A673 (cell line): ENCODE data around the gene ZBTB38. TPM values are rescaled to one million over a fixed set of nuclear protein-coding genes. Genes with fewer than 3 reads are reported as not detected.

Experiments used
- BruUV-seq: library from RNA; stranded (reverse); fragments of 400-500 nt; replicated peaks from 2 replicates; lab custom pipeline; 2021; lab: Mats Ljungman, UMichigan
- CTCF ChIA-PET: fragments of 300-600 bp; sonication (Branson Sonifier 250); formaldehyde crosslinking; loops from one replicate; lab custom pipeline; 2022; ENCODE audit warnings: antibody characterized with exemption; lab: Charles Lee
- POLR2A ChIA-PET: fragments of 300-600 bp; sonication (Branson Sonifier 250); formaldehyde crosslinking; loops from one replicate; lab custom pipeline; 2022; ENCODE audit warnings: antibody characterized with exemption; ENCODE audit not compliant: low non-redundant PET; lab: Charles Lee
- DNase-seq: peaks from one replicate; pipeline ENCODE4 v3.0.0-alpha.2; 2015; ENCODE audit warnings: low spot score
- H3K27ac ChIP-seq: fragments of 200-600 bp; sonication (generic); 2 replicates; pipeline ENCODE4 v1.5.1; 2016; ENCODE audit warnings: mixed run types, low read depth, mild to moderate bottlenecking, mixed read lengths, antibody characterized with exemption, low read length; ENCODE audit not compliant: poor library complexity, severe bottlenecking
- H3K27me3 ChIP-seq: fragments of 200-600 bp; sonication (generic); replicated peaks from 2 replicates; pipeline ENCODE4 v1.6.1; 2017; ENCODE audit warnings: mixed run types, low read depth, mild to moderate bottlenecking, mixed read lengths, antibody characterized with exemption, low read length; ENCODE audit not compliant: insufficient read depth, poor library complexity
- H3K36me3 ChIP-seq: fragments of 200-600 bp; sonication (generic); 2 replicates; pipeline ENCODE4 v1.6.1; 2016; ENCODE audit warnings: mixed run types, mild to moderate bottlenecking, mixed read lengths, antibody characterized with exemption, low read length; ENCODE audit not compliant: insufficient read depth, poor library complexity, severe bottlenecking
- H3K4me1 ChIP-seq: fragments of 200-600 bp; sonication (generic); 2 replicates; pipeline ENCODE4 v1.6.1; 2017; ENCODE audit warnings: mixed run types, mild to moderate bottlenecking, mixed read lengths, antibody characterized with exemption, low read length; ENCODE audit not compliant: insufficient read depth, poor library complexity, severe bottlenecking
- H3K4me3 ChIP-seq: fragments of 200-600 bp; sonication (generic); 2 replicates; pipeline ENCODE4 v1.5.1; 2016; ENCODE audit warnings: low read depth, mixed run types, mild to moderate bottlenecking, mixed read lengths, low read length; ENCODE audit not compliant: poor library complexity, severe bottlenecking
- H3K9me3 ChIP-seq: fragments of 200-600 bp; sonication (generic); 2 replicates; pipeline ENCODE4 v1.6.1; 2016; ENCODE audit warnings: mixed run types, low read depth, mild to moderate bottlenecking, mixed read lengths, antibody characterized with exemption, low read length; ENCODE audit not compliant: poor library complexity, severe bottlenecking
- EZH2 ChIP-seq: fragments of 200-600 bp; sonication (generic); IDR thresholded peaks from 2 replicates; pipeline ENCODE4 v1.6.1; 2017; ENCODE audit warnings: borderline replicate concordance, low read depth, mild to moderate bottlenecking, mixed read lengths, antibody characterized with exemption, low read length; ENCODE audit not compliant: poor library complexity, severe bottlenecking
- intact Hi-C: fragments of 100-400 bp; cut with micrococcal nuclease; formaldehyde crosslinking; loops from one replicate; pipeline ENCODE4 v1.10.0; 2022; ENCODE audit not compliant: unreplicated experiment
- total RNA-seq: library from RNA; stranded (reverse); gene quantifications from 2 replicates; pipeline ENCODE4 v1.2.3, GENCODE V29; 2021
- TF ChIP-seq, protein P1 (sequence below): fragments of 300-800, 200-600 bp; sonication (generic); conservative IDR thresholded peaks from 2 replicates; pipeline ENCODE4 v1.5.1; 2017; ENCODE audit warnings: low read depth, mild to moderate bottlenecking, antibody characterized with exemption, low read length, moderate library complexity, mixed read lengths

The ZBTB38 gene
- total RNA-seq, 1 experiment from 2014 or later, result 23.7 TPM

DNA sequence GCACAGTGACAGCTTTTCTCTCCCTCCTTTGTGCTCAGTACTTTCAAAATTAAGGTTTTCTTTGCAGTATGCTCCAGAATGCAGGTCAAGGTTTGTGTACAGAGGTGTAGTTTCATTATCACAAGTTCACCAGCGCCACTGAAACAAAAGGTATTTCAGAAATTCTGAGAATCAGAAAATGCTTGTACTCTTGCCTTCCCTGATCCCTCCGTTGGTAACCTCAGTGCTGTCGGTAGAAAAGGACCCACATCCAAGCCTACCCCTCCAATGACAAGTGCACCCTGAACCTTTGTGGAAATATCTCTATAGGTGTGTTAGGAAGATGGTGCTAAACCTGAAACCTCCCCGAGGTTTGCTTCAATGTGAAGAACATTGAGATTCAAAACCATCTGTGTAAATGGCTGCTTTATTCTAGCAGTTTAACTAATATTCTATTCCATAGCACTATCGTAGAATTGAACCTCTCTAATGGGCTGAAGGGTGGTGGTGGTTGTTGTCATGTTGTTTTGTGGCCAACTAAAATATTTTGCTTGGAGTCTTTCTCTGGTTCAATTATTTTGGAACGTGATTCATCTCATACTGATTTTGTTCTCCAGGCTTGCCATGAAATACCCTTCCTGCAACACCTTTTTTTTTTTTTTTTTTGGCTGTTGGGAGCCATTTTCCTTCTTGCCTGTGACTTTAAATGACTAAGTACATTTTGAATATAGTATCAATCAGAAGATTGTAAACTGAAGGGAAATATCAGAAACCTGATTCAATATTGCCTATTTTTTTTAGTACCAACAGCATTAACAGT lies 20.7 kb downstream of the ZBTB38 start:
- TF ChIP-seq, protein P1, sequence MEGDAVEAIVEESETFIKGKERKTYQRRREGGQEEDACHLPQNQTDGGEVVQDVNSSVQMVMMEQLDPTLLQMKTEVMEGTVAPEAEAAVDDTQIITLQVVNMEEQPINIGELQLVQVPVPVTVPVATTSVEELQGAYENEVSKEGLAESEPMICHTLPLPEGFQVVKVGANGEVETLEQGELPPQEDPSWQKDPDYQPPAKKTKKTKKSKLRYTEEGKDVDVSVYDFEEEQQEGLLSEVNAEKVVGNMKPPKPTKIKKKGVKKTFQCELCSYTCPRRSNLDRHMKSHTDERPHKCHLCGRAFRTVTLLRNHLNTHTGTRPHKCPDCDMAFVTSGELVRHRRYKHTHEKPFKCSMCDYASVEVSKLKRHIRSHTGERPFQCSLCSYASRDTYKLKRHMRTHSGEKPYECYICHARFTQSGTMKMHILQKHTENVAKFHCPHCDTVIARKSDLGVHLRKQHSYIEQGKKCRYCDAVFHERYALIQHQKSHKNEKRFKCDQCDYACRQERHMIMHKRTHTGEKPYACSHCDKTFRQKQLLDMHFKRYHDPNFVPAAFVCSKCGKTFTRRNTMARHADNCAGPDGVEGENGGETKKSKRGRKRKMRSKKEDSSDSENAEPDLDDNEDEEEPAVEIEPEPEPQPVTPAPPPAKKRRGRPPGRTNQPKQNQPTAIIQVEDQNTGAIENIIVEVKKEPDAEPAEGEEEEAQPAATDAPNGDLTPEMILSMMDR, result no peak
- no peak for TF ChIP-seq EZH2
- ChIA-PET POLR2A (interaction anchor here (0.6 kb wide), 1 partner anchor 8 kb away, joined by 3 read pairs; no protein-coding TSS in a partner anchor), CTCF (no interaction called here)
- Histone ChIP-seq H3K9me3 (no peaks in the 10 kb centered on the region), H3K4me3 (peak overlapping the region; percentile 46), H3K27ac (peak overlapping the region; percentile 57), H3K27me3 (no peaks in the 10 kb centered on the region), H3K4me1 (peaks cover 39% of the 10 kb centered on the region), H3K36me3 (no peaks in the 10 kb centered on the region)
- peak; percentile 14 for DNase-seq
- intact Hi-C loops, result no loop called here
- BruUV-seq, result no TSS peak

DNA sequence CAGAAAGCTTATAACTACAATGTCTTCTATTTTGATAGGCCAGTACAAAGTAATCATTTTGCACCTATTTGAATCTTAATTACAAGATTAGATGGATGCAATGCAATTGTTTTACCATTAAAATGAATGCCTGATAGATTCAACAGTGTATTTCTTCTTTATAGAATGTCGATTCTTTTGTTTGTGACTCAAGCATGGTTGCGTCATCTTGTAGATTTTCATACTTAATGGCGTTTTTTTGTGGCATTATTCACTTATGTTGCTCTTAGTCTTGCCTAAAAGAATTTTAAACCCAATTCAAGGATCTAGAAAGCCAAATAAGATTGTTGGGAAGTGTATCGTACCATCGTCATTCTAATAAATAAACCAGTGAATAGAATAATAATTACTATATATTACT lies 21.4 kb downstream of the ZBTB38 start:
- intact Hi-C loops, result no loop called here
- no peak for TF ChIP-seq EZH2
- TF ChIP-seq, protein P1, result no peak
- ChIA-PET POLR2A (interaction anchor here (0.6 kb wide), 1 partner anchor 9 kb away, joined by 3 read pairs; no protein-coding TSS in a partner anchor), CTCF (no interaction called here)
- Histone ChIP-seq H3K27ac (peak overlapping the region; percentile 57), H3K27me3 (no peaks in the 10 kb centered on the region), H3K36me3 (no peaks in the 10 kb centered on the region), H3K9me3 (no peaks in the 10 kb centered on the region), H3K4me3 (no peak overlapping the region), H3K4me1 (peaks cover 33% of the 10 kb centered on the region)
- BruUV-seq, result no TSS peak
- DNase-seq, result peak; percentile 17

GRCh38 chr3:141390747-141391146 lies 22.4 kb downstream of the ZBTB38 start:
- H3K27ac ChIP-seq, result no peak overlapping the region
- intact Hi-C loops, result no loop called here
- H3K27me3 ChIP-seq, result no peaks in the 10 kb centered on the region
- peaks cover 22% of the 10 kb centered on the region for H3K4me1 ChIP-seq
- CTCF ChIA-PET, result no interaction called here
- no peaks in the 10 kb centered on the region for H3K36me3 ChIP-seq
- POLR2A ChIA-PET, result no interaction called here
- DNase-seq, result no peak
- no peak overlapping the region for H3K4me3 ChIP-seq
- TF ChIP-seq, protein P1, result no peak
- TF ChIP-seq EZH2, result no peak
- no TSS peak for BruUV-seq
- no peaks in the 10 kb centered on the region for H3K9me3 ChIP-seq
